H9 (cell line): ENCODE data around the gene SIPA1L3. TPM values are rescaled to one million over a fixed set of nuclear protein-coding genes. Genes with fewer than 3 reads are reported as not detected.

Experiments
- DNase-seq: peaks from one replicate; pipeline ENCODE4 v3.0.0-alpha.2; 2017
- H2AFZ ChIP-seq: one replicate; pipeline ENCODE4 v1.6.1; 2013; ENCODE audit warnings: mild to moderate bottlenecking, low read length, control low read depth, moderate library complexity
- H2AK5ac ChIP-seq: 2 replicates; pipeline ENCODE4 v1.6.1; 2013; ENCODE audit warnings: low read length, control low read depth, mixed read lengths; ENCODE audit not compliant: insufficient read length
- H2BK120ac ChIP-seq: one replicate; pipeline ENCODE4 v1.6.1; 2013; ENCODE audit warnings: low read depth, mild to moderate bottlenecking, low read length, control low read depth, inconsistent platforms; ENCODE audit not compliant: poor library complexity, severe bottlenecking
- H2BK12ac ChIP-seq: 2 replicates; pipeline ENCODE4 v1.6.1; 2013; ENCODE audit warnings: low read length, control low read depth, mixed read lengths, low read depth; ENCODE audit not compliant: insufficient read length
- H2BK15ac ChIP-seq: 2 replicates; pipeline ENCODE4 v1.6.1; 2013; ENCODE audit warnings: low read depth, low read length, control low read depth
- H2BK20ac ChIP-seq: one replicate; pipeline ENCODE4 v1.6.1; 2013; ENCODE audit warnings: low read depth, mild to moderate bottlenecking, low read length, control low read depth, inconsistent platforms; ENCODE audit not compliant: poor library complexity, severe bottlenecking
- H2BK5ac ChIP-seq: 2 replicates; pipeline ENCODE4 v1.6.1; 2013; ENCODE audit warnings: low read length, control low read depth, mixed read lengths; ENCODE audit not compliant: insufficient read length
- H3K14ac ChIP-seq: 2 replicates; pipeline ENCODE4 v1.6.1; 2013; ENCODE audit warnings: low read length, control low read depth; ENCODE audit not compliant: insufficient read depth
- H3K18ac ChIP-seq: 2 replicates; pipeline ENCODE4 v1.6.1; 2013; ENCODE audit warnings: low read depth, mild to moderate bottlenecking, mixed read lengths, low read length, control low read depth; ENCODE audit not compliant: insufficient read length
- H3K23ac ChIP-seq: 2 replicates; pipeline ENCODE4 v1.6.1; 2013; ENCODE audit warnings: low read length, control low read depth, mixed read lengths, low read depth; ENCODE audit not compliant: insufficient read length
- H3K23me2 ChIP-seq: 2 replicates; pipeline ENCODE4 v1.6.1; 2013; ENCODE audit warnings: low read depth, mild to moderate bottlenecking, mixed read lengths, low read length, control low read depth; ENCODE audit not compliant: insufficient read length, poor library complexity, severe bottlenecking
- H3K27ac ChIP-seq: 2 replicates; pipeline ENCODE4 v1.5.1; 2013; ENCODE audit warnings: low read length, control low read depth, mixed read lengths, low read depth; ENCODE audit not compliant: insufficient read length
- H3K27me3 ChIP-seq: 2 replicates; pipeline ENCODE4 v1.6.1; 2013; ENCODE audit warnings: low read length, control low read depth, inconsistent platforms; ENCODE audit not compliant: insufficient read depth
- H3K4ac ChIP-seq: 2 replicates; pipeline ENCODE4 v1.6.1; 2013; ENCODE audit warnings: low read depth, mild to moderate bottlenecking, control low read depth, inconsistent platforms, low read length, moderate library complexity
- H3K4me1 ChIP-seq: 2 replicates; pipeline ENCODE4 v1.6.1; 2013; ENCODE audit warnings: low read length, control low read depth, inconsistent platforms; ENCODE audit not compliant: insufficient read depth
- H3K4me2 ChIP-seq: 2 replicates; pipeline ENCODE4 v1.6.1; 2013; ENCODE audit warnings: low read length, control low read depth, mixed read lengths; ENCODE audit not compliant: insufficient read length, insufficient read depth
- H3K56ac ChIP-seq: 2 replicates; pipeline ENCODE4 v1.6.1; 2013; ENCODE audit warnings: low read depth, mild to moderate bottlenecking, mixed read lengths, low read length, control low read depth; ENCODE audit not compliant: insufficient read length
- H3K79me1 ChIP-seq: 2 replicates; pipeline ENCODE4 v1.6.1; 2013; ENCODE audit warnings: low read depth, mild to moderate bottlenecking, moderate library complexity, low read length, control low read depth, inconsistent platforms; ENCODE audit not compliant: insufficient read depth, poor library complexity, severe bottlenecking
- H3K79me2 ChIP-seq: 2 replicates; pipeline ENCODE4 v1.6.1; 2013; ENCODE audit warnings: low read length, control low read depth, inconsistent platforms; ENCODE audit not compliant: insufficient read depth
- H3K9ac ChIP-seq: 2 replicates; pipeline ENCODE4 v1.6.1; 2013; ENCODE audit warnings: low read length, control low read depth, mixed read lengths; ENCODE audit not compliant: insufficient read length; ENCODE audit errors: extremely low read depth
- H3K9me3 ChIP-seq: one replicate; pipeline ENCODE4 v1.6.1; 2013; ENCODE audit warnings: low read depth, low read length, inconsistent platforms; ENCODE audit not compliant: control insufficient read depth
- H3T11ph ChIP-seq: one replicate; pipeline ENCODE4 v1.6.1; 2013; ENCODE audit warnings: mild to moderate bottlenecking, low read length, control low read depth, inconsistent platforms
- H4K20me1 ChIP-seq: one replicate; pipeline ENCODE4 v1.6.1; 2013; ENCODE audit not compliant: control insufficient read depth, insufficient read length, insufficient read depth
- H4K5ac ChIP-seq: 2 replicates; pipeline ENCODE4 v1.6.1; 2013; ENCODE audit warnings: low read depth, mild to moderate bottlenecking, mixed read lengths, low read length, control low read depth; ENCODE audit not compliant: insufficient read length
- H4K8ac ChIP-seq: replicated peaks from 2 replicates; pipeline ENCODE4 v1.6.1; 2013; ENCODE audit warnings: low read length, control low read depth, mixed read lengths, low read depth; ENCODE audit not compliant: insufficient read length
- H4K91ac ChIP-seq: 2 replicates; pipeline ENCODE4 v1.6.1; 2013; ENCODE audit warnings: low read depth, mild to moderate bottlenecking, moderate library complexity, mixed read lengths, low read length, control low read depth; ENCODE audit not compliant: insufficient read length
- H3K27ac Mint-ChIP-seq, 3 experiments: 2 replicates in 2 of 3; 3 replicates in 1 of 3; pipeline ENCODE4 v1.8.0; 2020 to 2021; ENCODE audit warnings: mixed read lengths in 3 of 3, mild to moderate bottlenecking in 1 of 3, moderate library complexity in 1 of 3
- H3K27me3 Mint-ChIP-seq: 2 replicates; pipeline ENCODE4 v1.8.0; 2021; ENCODE audit warnings: low read depth, mild to moderate bottlenecking, moderate library complexity, mixed read lengths
- H3K36me3 Mint-ChIP-seq, 3 experiments: 2 replicates in 2 of 3; 3 replicates in 1 of 3; pipeline ENCODE4 v1.8.0; 2020 to 2021; ENCODE audit warnings: low read depth in 3 of 3, mixed read lengths in 3 of 3; ENCODE audit not compliant: insufficient read depth in 1 of 3
- H3K4me1 Mint-ChIP-seq, 2 experiments: 2 replicates each; pipeline ENCODE4 v1.8.0; 2020; ENCODE audit warnings: mixed read lengths in 2 of 2
- H3K4me3 Mint-ChIP-seq, 2 experiments: 2 replicates in 1 of 2; 3 replicates in 1 of 2; pipeline ENCODE4 v1.8.0; 2020 to 2021; ENCODE audit warnings: mild to moderate bottlenecking in 2 of 2, mixed read lengths in 2 of 2, moderate library complexity in 1 of 2
- H3K9me3 Mint-ChIP-seq, 2 experiments: 2 replicates in 1 of 2; 3 replicates in 1 of 2; pipeline ENCODE4 v1.8.0; 2020; ENCODE audit warnings: mild to moderate bottlenecking in 2 of 2, mixed read lengths in 2 of 2, moderate library complexity in 1 of 2
- CTCF ChIP-seq: fragments of 200-600 bp; sonication (generic); conservative IDR thresholded peaks from 3 replicates; pipeline ENCODE4 v1.8.0; 2021; ENCODE audit warnings: antibody characterized with exemption, mild to moderate bottlenecking
- WGBS: extraction: QIAGEN DNeasy Blood & Tissue Kit; methylation state at CpG from one replicate; pipeline ENCODE4 v1.1.7; 2013; ENCODE audit warnings: missing lambda C conversion rate, low lambda C conversion rate, mixed read lengths; ENCODE audit not compliant: insufficient read length; ENCODE audit errors: extremely low coverage; 5-methylcytosine and 5-hydroxymethylcytosine counted together
- total RNA-seq: library from RNA; stranded (reverse); gene quantifications from 2 replicates; pipeline ENCODE4 v1.2.1, GENCODE V29; 2021

The SIPA1L3 gene
- total RNA-seq, 1 experiment from 2014 or later: 40.1 TPM

GRCh38 chr19:37953918-37954303 lies 46.9 kb downstream of the SIPA1L3 start:
- Mint-ChIP-seq H3K4me3 (no peak overlapping the region), H3K27ac (peak overlapping the region in 2 of 3 experiments; percentile 94 to 96; a peak in 6 of 7 replicates), H3K36me3 (peaks cover 6 to 12% (median 6%) of the 10 kb centered on the region in 3 experiments; a peak in 4 of 7 replicates), H3K9me3 (peaks cover 2 to 3% of the 10 kb centered on the region in 2 experiments; a peak in 1 of 5 replicates), H3K27me3 (no peaks in the 10 kb centered on the region; the same call in 1 of the 2 replicates), H3K4me1 (peaks cover 42 to 46% of the 10 kb centered on the region in 2 experiments)
- DNase-seq: no peak
- Histone ChIP-seq H3K23me2 (no peaks in the 10 kb centered on the region), H3K9me3 (no peaks in the 10 kb centered on the region), H3K56ac (no peak overlapping the region), H2AFZ (no peak overlapping the region), H4K8ac (no peak overlapping the region), H3K79me2 (peaks cover 2% of the 10 kb centered on the region; the same call in 1 of the 2 replicates), H3K9ac (no peak overlapping the region), H3K14ac (no peak overlapping the region), H2BK12ac (no peak overlapping the region), H2BK5ac (no peak overlapping the region), H3K27ac (no peak overlapping the region), H4K20me1 (no peaks in the 10 kb centered on the region), H4K5ac (no peak overlapping the region), H2BK120ac (no peak overlapping the region), H4K91ac (no peak overlapping the region), H3K79me1 (peaks cover 4% of the 10 kb centered on the region), H2AK5ac (no peak overlapping the region), H3K4ac (no peak overlapping the region), H3K23ac (no peak overlapping the region), H2BK20ac (no peak overlapping the region), H2BK15ac (no peak overlapping the region), H3K27me3 (no peaks in the 10 kb centered on the region), H3K4me1 (peaks cover 7% of the 10 kb centered on the region; the same call in 1 of the 2 replicates), H3T11ph (no peak overlapping the region), H3K18ac (no peak overlapping the region), H3K4me2 (no peak overlapping the region)
- WGBS: 100% methylated on average over 1 of the region's 1 CpG
- TF ChIP-seq CTCF: no peak
